ENCODE data around the gene FTCD.

- TF ChIP-seq POLR2A (IDR thresholded peaks at IDR 0.05; ENCODE audit: low read length) (no peak), GATA1 (IDR thresholded peaks at IDR 0.05; ENCODE audit: low read depth, low read length) (no peak)
These were observed 29.5 kb upstream of the FTCD start for GRCh38 chr21:46184625-46185555.
